Measurements from ENCODE around the gene ARID1A.

ARID1A gene

DNA sequence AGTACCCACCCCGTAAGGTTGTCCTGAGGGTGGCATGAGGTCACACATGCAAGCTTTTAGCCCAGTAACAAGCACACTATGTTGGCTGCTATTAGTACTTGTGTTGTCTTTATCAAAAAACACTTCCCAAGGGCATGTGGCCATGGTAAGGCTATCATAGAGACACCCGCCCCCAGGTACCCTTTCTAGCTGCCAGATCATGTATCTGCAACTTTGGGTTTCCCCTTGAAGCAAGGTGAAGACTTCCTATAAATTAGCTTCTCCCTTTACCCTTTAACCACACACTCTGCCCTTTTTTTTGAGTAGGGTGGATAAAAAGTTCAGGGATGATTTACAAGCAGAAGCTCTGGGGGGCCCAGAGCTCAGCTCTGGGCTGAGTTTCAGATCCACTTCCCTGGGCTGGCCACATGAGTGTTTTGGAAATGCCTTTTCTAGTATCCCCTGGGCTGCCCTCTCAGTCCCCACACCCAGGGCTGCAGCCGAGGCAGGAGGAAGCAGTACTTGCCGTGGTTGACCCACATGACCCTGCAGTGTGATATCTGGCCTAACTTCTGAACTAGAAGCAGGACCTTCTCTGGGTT is 132.7 kb downstream of the ARID1A start:
- no peak for DNase-seq

DNA sequence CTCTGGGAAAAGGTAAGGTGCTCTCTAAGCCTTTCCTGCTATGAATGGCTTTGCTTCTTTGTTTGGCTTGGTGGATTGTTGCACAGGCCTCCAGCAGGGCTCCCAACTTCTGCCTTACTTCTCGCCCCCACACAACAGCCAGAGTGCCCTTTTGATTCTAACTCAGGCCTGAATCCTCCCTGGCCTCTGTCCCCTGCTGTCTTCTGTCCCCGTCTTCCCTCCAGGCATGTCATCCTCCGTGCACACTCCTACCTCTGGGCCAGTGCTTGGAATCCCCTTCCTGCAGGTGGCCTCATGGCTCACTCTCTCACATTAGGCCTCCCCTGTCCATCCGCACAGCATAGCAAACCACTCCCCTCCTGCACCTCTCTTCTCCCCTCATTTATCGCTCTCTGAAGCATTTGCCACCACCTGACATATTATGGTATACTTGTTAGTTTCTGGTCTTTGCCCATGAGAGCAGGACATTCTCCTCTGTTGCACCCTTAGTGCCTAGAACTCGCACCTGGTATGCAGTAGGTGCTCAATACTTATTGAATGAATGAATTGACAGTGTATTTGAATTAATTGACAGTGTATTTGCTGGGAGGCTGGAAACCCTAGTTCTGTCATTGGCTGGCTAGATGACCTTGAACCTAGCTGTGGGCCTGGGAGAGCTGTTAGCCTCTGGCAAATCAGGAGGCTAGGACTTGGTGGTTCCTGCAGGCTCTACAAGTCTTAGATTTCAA is 133.5 kb downstream of the ARID1A start:
- no peak for DNase-seq

DNA sequence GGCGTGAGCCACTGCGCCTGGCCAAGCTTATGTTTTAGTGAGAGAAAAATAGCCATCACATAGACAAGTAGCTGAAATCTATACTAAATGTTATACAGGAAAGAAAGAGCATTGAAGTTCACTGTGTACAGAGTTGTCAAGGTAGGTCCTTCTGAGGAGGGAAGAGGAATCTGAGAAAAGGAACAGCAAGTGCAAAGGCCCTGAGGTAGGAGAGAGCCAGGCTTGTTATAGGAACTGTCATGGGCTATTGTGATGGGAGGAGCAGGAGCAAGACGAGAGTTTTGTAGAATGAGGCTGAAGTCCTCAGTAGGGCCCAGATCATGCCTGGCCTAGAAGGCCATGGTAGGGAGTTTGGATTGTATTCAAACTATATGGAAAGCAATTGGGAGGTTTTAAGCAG is 135.2 kb downstream of the ARID1A start:
- no peak for DNase-seq

Data from activated CD4-positive, alpha-beta T cell treated with anti-CD3 and anti-CD28 coated beads for 1 hour (primary cell).